ENCODE data around the gene STK32C.

DNA sequence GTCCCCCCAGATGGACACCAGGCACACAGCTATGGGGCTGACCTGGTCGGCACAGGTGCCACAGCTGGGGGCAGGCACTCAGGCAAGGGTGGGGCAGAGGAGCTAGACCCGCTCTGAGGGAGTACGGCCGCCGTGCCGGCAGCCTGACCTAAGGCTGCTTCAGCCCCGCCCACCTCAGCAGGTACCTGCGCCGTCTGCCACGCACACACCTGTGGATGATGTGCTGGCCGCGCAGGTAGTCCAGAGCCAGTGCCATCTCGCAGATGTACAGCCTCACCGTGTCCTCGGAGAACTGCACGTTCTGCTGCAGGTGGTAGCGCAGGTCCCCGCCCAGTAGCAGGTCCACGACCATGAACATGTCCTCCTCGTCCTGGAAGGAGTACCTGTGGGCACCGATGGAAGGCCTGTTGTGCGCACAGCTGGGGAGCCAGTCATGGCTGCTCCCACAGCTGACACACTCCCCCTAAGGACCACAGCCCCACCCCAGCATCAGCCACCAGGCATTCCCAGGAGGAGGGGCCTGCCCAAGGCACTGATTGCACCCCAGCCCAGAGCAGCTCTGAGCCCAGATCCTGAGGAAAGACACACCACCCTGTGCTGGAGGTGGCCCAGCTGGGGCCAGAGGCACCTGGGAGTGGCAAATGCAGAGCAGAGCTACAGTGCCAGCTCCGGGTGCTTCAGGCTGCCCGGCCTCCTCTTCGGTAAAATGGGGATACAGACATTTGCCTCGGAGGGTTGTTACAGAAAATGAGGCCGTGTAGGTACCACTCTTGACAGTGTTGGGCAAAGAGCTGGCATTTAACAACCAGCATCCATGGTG, 81.0 kb downstream of the STK32C start:
- TF ChIP-seq CTCF (conservative IDR thresholded peaks at IDR 0.05) (no peak), EZH2 (IDR thresholded peaks at IDR 0.05; ENCODE audit: low read depth) (no peak)
